ENCODE data around the gene FBLN2.

- TF ChIP-seq CTCF (IDR thresholded peaks at IDR 0.05) (no peak), POLR2A (IDR thresholded peaks at IDR 0.05) (no peak)
Observed at GRCh38 chr3:13617097-13617738, 68.3 kb downstream of the FBLN2 start.
